A549 (cell line): Measurements from ENCODE around the gene GARS1.

Experiments used
- JUN ChIP-seq, 2 experiments: fragments of >200 bp; sonication (Bioruptor Twin); formaldehyde crosslinking; IDR thresholded peaks; 2 replicates in 1 of 2; 3 replicates in 1 of 2; pipeline ENCODE4 v1.6.1; 2016 to 2017
- KDM1A ChIP-seq: fragments of 200-600 bp; sonication (generic); IDR thresholded peaks from 2 replicates; pipeline ENCODE4 v1.6.1; 2016; ENCODE audit warnings: low read depth, mild to moderate bottlenecking
- MAZ ChIP-seq: fragments of 150-350 bp; IDR thresholded peaks from 2 replicates; pipeline ENCODE4 v1.6.1; 2014; ENCODE audit warnings: antibody characterized with exemption, low read depth, low read length, borderline replicate concordance
- PHF8 ChIP-seq: fragments of 200-600 bp; sonication (generic); IDR thresholded peaks from 2 replicates; pipeline ENCODE4 v1.6.1; 2016; ENCODE audit warnings: low read depth, mild to moderate bottlenecking, antibody characterized with exemption, moderate library complexity, borderline replicate concordance
- POLR2A ChIP-seq: IDR thresholded peaks from 2 replicates; pipeline ENCODE4 v1.6.1; 2012; ENCODE audit warnings: mild to moderate bottlenecking, low read length
- RCOR1 ChIP-seq: fragments of 150-350 bp; IDR thresholded peaks from 2 replicates; pipeline ENCODE4 v1.6.1; 2014; ENCODE audit warnings: antibody characterized with exemption, low read length, low read depth
- RFX5 ChIP-seq: fragments of 450-650 bp; IDR thresholded peaks from 2 replicates; pipeline ENCODE4 v1.7.1; 2014; ENCODE audit warnings: antibody characterized with exemption, mild to moderate bottlenecking, moderate library complexity
- SMC3 ChIP-seq: fragments of >200 bp; sonication (Bioruptor Twin); formaldehyde crosslinking; IDR thresholded peaks from 3 replicates; pipeline ENCODE4 v1.6.1; 2018; ENCODE audit warnings: inconsistent platforms
- ZC3H11A ChIP-seq: fragments of 450-650 bp; IDR thresholded peaks from 2 replicates; pipeline ENCODE4 v1.6.1; 2014; ENCODE audit warnings: antibody characterized with exemption, mild to moderate bottlenecking
- TF ChIP-seq, protein P1 (sequence below): fragments of >200 bp; sonication (Bioruptor Twin); formaldehyde crosslinking; IDR thresholded peaks from 3 replicates; pipeline ENCODE4 v1.5.1; 2016

DNA sequence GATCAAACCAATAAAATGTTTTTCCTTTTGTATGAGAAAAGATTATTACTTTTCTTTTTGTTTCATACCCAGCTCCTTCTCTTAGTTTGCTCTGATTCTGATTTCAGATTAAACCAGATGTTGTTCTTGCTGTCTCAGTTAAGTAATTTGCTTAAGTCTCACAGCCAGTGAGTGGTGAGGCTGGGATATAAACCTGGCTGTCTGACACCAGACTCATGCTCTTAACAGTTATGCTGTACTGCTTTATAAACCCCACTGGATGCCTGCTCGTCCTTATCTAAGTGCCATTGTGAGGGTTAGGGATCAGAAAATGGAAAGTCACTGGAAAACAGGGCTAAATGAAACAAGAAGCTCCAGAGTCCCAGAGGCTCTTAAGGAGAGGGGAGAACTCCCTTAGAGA, 24.3 kb downstream of the GARS1 start:
- TF ChIP-seq RFX5 (no peak), JUN (IDR thresholded peaks at IDR 0.05) (no peak), SMC3 (no peak), ZC3H11A (no peak), PHF8 (no peak), POLR2A (no peak), RCOR1 (no peak), MAZ (no peak), KDM1A (no peak)
- TF ChIP-seq, protein P1, sequence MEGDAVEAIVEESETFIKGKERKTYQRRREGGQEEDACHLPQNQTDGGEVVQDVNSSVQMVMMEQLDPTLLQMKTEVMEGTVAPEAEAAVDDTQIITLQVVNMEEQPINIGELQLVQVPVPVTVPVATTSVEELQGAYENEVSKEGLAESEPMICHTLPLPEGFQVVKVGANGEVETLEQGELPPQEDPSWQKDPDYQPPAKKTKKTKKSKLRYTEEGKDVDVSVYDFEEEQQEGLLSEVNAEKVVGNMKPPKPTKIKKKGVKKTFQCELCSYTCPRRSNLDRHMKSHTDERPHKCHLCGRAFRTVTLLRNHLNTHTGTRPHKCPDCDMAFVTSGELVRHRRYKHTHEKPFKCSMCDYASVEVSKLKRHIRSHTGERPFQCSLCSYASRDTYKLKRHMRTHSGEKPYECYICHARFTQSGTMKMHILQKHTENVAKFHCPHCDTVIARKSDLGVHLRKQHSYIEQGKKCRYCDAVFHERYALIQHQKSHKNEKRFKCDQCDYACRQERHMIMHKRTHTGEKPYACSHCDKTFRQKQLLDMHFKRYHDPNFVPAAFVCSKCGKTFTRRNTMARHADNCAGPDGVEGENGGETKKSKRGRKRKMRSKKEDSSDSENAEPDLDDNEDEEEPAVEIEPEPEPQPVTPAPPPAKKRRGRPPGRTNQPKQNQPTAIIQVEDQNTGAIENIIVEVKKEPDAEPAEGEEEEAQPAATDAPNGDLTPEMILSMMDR, result no peak
